Astrocyte of the hippocampus (primary cell): ENCODE measurements around the gene CALHM1.

Experiments used
- DNase-seq: peaks from one replicate; pipeline ENCODE4 v3.0.0; 2011; ENCODE audit warnings: low read depth, low spot score

CALHM1 gene

GRCh38 chr10:103455235-103455634 lies 3.5 kb downstream of the CALHM1 start:
- no peak for DNase-seq

GRCh38 chr10:103454026-103454425 lies 4.7 kb downstream of the CALHM1 start:
- DNase-seq, result no peak

- no peak for DNase-seq
Measured at GRCh38 chr10:103452506-103453230, 6.0 kb downstream of the CALHM1 start.

- DNase-seq, result peak; percentile 80
Measured at GRCh38 chr10:103451831-103452505, 6.7 kb downstream of the CALHM1 start, which contains the start of gene CALHM2. Gene CALHM2, minus strand, starts transcription at chr10:103452370. Its CDS starts 2,429 bp downstream, at chr10:103449941.

GRCh38 chr10:103451091-103451813 lies 7.4 kb downstream of the CALHM1 start:
- peak; percentile 38 for DNase-seq

GRCh38 chr10:103450201-103450695 lies 8.5 kb downstream of the CALHM1 start:
- DNase-seq, result no peak

- no peak for DNase-seq
Measured at GRCh38 chr10:103449208-103450144, 9.2 kb downstream of the CALHM1 start.

GRCh38 chr10:103448746-103449145 lies 10.0 kb downstream of the CALHM1 start:
- peak; percentile 52 for DNase-seq

- DNase-seq, result no peak
Measured at GRCh38 chr10:103447187-103447586, 11.5 kb downstream of the CALHM1 start.

GRCh38 chr10:103445767-103446567 lies 12.7 kb downstream of the CALHM1 start:
- DNase-seq, result peak; percentile 56

- DNase-seq, result no peak
Measured at GRCh38 chr10:103445366-103445765, 13.3 kb downstream of the CALHM1 start.

GRCh38 chr10:103444478-103444877 lies 14.2 kb downstream of the CALHM1 start:
- DNase-seq, result no peak

GRCh38 chr10:103443475-103444185 lies 15.1 kb downstream of the CALHM1 start:
- DNase-seq, result no peak

GRCh38 chr10:103442031-103442461 lies 16.7 kb downstream of the CALHM1 start:
- DNase-seq, result peak; percentile 84

GRCh38 chr10:103441611-103442010 lies 17.1 kb downstream of the CALHM1 start:
- DNase-seq, result no peak

GRCh38 chr10:103441206-103441605 lies 17.5 kb downstream of the CALHM1 start:
- DNase-seq, result no peak

GRCh38 chr10:103440416-103440815 lies 18.3 kb downstream of the CALHM1 start:
- no peak for DNase-seq

GRCh38 chr10:103439776-103440175 lies 18.9 kb downstream of the CALHM1 start:
- no peak for DNase-seq

GRCh38 chr10:103433858-103434257 lies 24.8 kb downstream of the CALHM1 start:
- DNase-seq, result peak; percentile 34

- DNase-seq, result no peak
Measured at GRCh38 chr10:103431902-103432301, 26.8 kb downstream of the CALHM1 start.
